Endothelial cell of umbilical vein (primary cell): ENCODE data around the gene SSR1. TPM values are rescaled to one million over a fixed set of nuclear protein-coding genes. Genes with fewer than 3 reads are reported as not detected.

Experiments used
- BruUV-seq: library from RNA; stranded (reverse); fragments of 400-500 nt; replicated peaks from 2 replicates; lab custom pipeline; 2021; lab: Mats Ljungman, UMichigan
- CTCF ChIA-PET: fragments of 300-600, 350-600 bp; sonication (Branson Sonifier 250); formaldehyde crosslinking; loops from one replicate; lab custom pipeline; 2021; ENCODE audit warnings: antibody characterized with exemption, inconsistent platforms; lab: Charles Lee
- POLR2A ChIA-PET: fragments of 300-600, 350-600 bp; sonication (Branson Sonifier 250); formaldehyde crosslinking; loops from one replicate; lab custom pipeline; 2021; ENCODE audit warnings: antibody characterized with exemption, inconsistent platforms; lab: Charles Lee
- DNase-seq: peaks from one replicate; pipeline ENCODE4 v3.0.0-alpha.2; 2011; ENCODE audit warnings: low read depth, low spot score
- FAIRE-seq: peaks from 2 replicates; lab custom pipeline; 2011; peaks lifted over from hg19 to GRCh38; lab: Jason Lieb, UNC
- H2AFZ ChIP-seq: 2 replicates; pipeline ENCODE4 v1.6.0; 2012; ENCODE audit warnings: low read depth, low read length, control low read depth, inconsistent platforms
- H3K27ac ChIP-seq: 2 replicates; pipeline ENCODE4 v1.5.1; 2011; ENCODE audit warnings: low read depth, mild to moderate bottlenecking, control low read depth, low read length, moderate library complexity; ENCODE audit not compliant: insufficient read depth
- H3K27me3 ChIP-seq, 2 experiments: 2 replicates each; pipeline versions ENCODE4 v1.6.0 to v1.6.1; 2011; ENCODE audit warnings: low read length in 2 of 2, mixed read lengths in 1 of 2; ENCODE audit not compliant: control insufficient read depth in 2 of 2, insufficient read depth in 2 of 2
- H3K36me3 ChIP-seq, 2 experiments: 2 replicates in 1 of 2; 3 replicates in 1 of 2; pipeline ENCODE4 v1.5.1; 2011; ENCODE audit warnings: low read length in 2 of 2, mild to moderate bottlenecking in 1 of 2, moderate library complexity in 1 of 2; ENCODE audit not compliant: control insufficient read depth in 2 of 2, insufficient read depth in 2 of 2; ENCODE audit errors: extremely low read depth in 1 of 2
- H3K4me1 ChIP-seq: 3 replicates; pipeline ENCODE4 v1.5.1; 2011; ENCODE audit warnings: mild to moderate bottlenecking, low read length; ENCODE audit not compliant: control insufficient read depth, insufficient read depth; ENCODE audit errors: extremely low read depth
- H3K4me2 ChIP-seq: 2 replicates; pipeline ENCODE4 v1.6.1; 2011; ENCODE audit warnings: low read length, control low read depth, mixed read lengths; ENCODE audit not compliant: insufficient read depth
- H3K4me3 ChIP-seq, 3 experiments: fragments of 200-600 bp in 1 of 3; sonication (generic), shearing (Covaris generic) in 1 of 3; replicated peaks in 1 of 3; 2 replicates each; pipeline ENCODE4 v1.5.1; 2011 to 2016; ENCODE audit warnings: control low read depth in 3 of 3, low read length in 3 of 3, mild to moderate bottlenecking in 2 of 3, inconsistent platforms in 1 of 3, low read depth in 1 of 3, moderate library complexity in 1 of 3; ENCODE audit not compliant: insufficient read depth in 1 of 3
- H3K79me2 ChIP-seq: 2 replicates; pipeline ENCODE4 v1.6.0; 2012; ENCODE audit warnings: low read length, inconsistent platforms; ENCODE audit not compliant: control insufficient read depth, insufficient read depth
- H3K9ac ChIP-seq: replicated peaks from 2 replicates; pipeline ENCODE3; 2011; ENCODE audit warnings: low read length, control low read depth; ENCODE audit not compliant: insufficient read depth; ENCODE audit errors: extremely low read depth
- H3K9me1 ChIP-seq: replicated peaks from 3 replicates; pipeline ENCODE4 v1.6.0; 2011; ENCODE audit warnings: mild to moderate bottlenecking, low read length; ENCODE audit not compliant: control insufficient read depth, insufficient read depth; ENCODE audit errors: extremely low read depth
- H3K9me3 ChIP-seq: replicated peaks from 2 replicates; pipeline ENCODE4 v1.5.1; 2012; ENCODE audit warnings: low read length, inconsistent platforms; ENCODE audit not compliant: control insufficient read depth, insufficient read depth
- H4K20me1 ChIP-seq: replicated peaks from 2 replicates; pipeline ENCODE3; 2011; ENCODE audit warnings: mild to moderate bottlenecking, low read length; ENCODE audit not compliant: control insufficient read depth, insufficient read depth; ENCODE audit errors: extremely low read depth
- CTCF ChIP-seq, 2 donors: IDR thresholded peaks; 1 replicate in 1 of 2; 2 replicates in 1 of 2; pipeline ENCODE4 v1.5.1; 2011; ENCODE audit warnings: low read length in 2 of 2, mild to moderate bottlenecking in 2 of 2, moderate library complexity in 2 of 2, control low read depth in 1 of 2, inconsistent platforms in 1 of 2, low read depth in 1 of 2; ENCODE audit not compliant: insufficient read depth in 1 of 2; ENCODE audit errors: extremely low read depth in 1 of 2
- EZH2 ChIP-seq: IDR thresholded peaks from 2 replicates; pipeline ENCODE4 v1.6.1; 2012; ENCODE audit warnings: borderline replicate concordance, low read depth, mild to moderate bottlenecking, moderate library complexity, low read length, inconsistent platforms; ENCODE audit not compliant: severe bottlenecking
- FOS ChIP-seq: IDR thresholded peaks from 2 replicates; pipeline ENCODE4 v1.6.1; 2011; ENCODE audit warnings: mild to moderate bottlenecking, low read length, moderate library complexity, borderline replicate concordance; ENCODE audit not compliant: insufficient read depth
- GATA2 ChIP-seq: IDR thresholded peaks from 2 replicates; pipeline ENCODE4 v1.7.0; 2011; ENCODE audit warnings: low read depth, mild to moderate bottlenecking, moderate library complexity, mixed read lengths, low read length; ENCODE audit not compliant: insufficient read length, insufficient read depth
- JUN ChIP-seq: IDR thresholded peaks from 2 replicates; pipeline ENCODE4 v1.6.1; 2011; ENCODE audit warnings: borderline replicate concordance, low read depth; ENCODE audit not compliant: insufficient read length, insufficient read depth
- MYC ChIP-seq: IDR thresholded peaks from one replicate; pipeline ENCODE4 v1.6.1; 2011; ENCODE audit warnings: mild to moderate bottlenecking, low read depth, low read length
- POLR2A ChIP-seq: IDR thresholded peaks from 2 replicates; pipeline ENCODE4 v1.6.1; 2012; ENCODE audit warnings: low read depth, mild to moderate bottlenecking, control low read depth, low read length
- dilution Hi-C: fragments of 300-500 bp; cut with MboI; formaldehyde crosslinking; loops from one replicate; pipeline ENCODE4 v1.15.0; 2019; ENCODE audit warnings: low sequenced_read_pairs; ENCODE audit not compliant: extremely low pct_ligation_motif_present
- intact Hi-C: fragments of 100-400 bp; cut with micrococcal nuclease; formaldehyde crosslinking; loops from one replicate; pipeline ENCODE4 v1.10.0; 2022
- polyA plus RNA-seq, 4 experiments: library from polyadenylated mRNA; depleted of rRNA in 3 of 4; stranded (reverse) in 3 of 4; unstranded in 1 of 4; fragments of >200 nt; gene quantifications; 2 replicates each; pipeline versions ENCODE4 v1.2.1 to v1.2.3, GENCODE V29; 2011 to 2012; ENCODE audit warnings: missing spikeins in 1 of 4
- total RNA-seq: library from RNA; stranded (reverse); gene quantifications from 2 replicates; pipeline ENCODE4 v1.2.3, GENCODE V29; 2021
- TF ChIP-seq, protein P1 (sequence below): IDR thresholded peaks from 2 replicates; pipeline ENCODE4 v1.6.1; 2011; ENCODE audit not compliant: insufficient read depth, insufficient read length

The SSR1 gene
- total and polyA plus RNA-seq, 2 donors (not counting 3 experiments of a cell fraction or from before 2014, with no cell fraction given) = 70.7 to 187 TPM

GRCh38 chr6:7334685-7335084 lies 21.7 kb upstream of the SSR1 start:
- no peaks in the 10 kb centered on the region for H3K4me1 ChIP-seq
- H3K9me1 ChIP-seq = no peaks in the 10 kb centered on the region
- ChIA-PET CTCF (interaction anchor here (1.1 to 1.9 kb wide), 3 partner anchors 8 to 59 kb away, joined by 3 to 6 read pairs (median 6); no protein-coding TSS in a partner anchor), POLR2A (no interaction called here)
- dilution Hi-C loops = no loop called here
- no peak overlapping the region for H2AFZ ChIP-seq
- no peak for TF ChIP-seq CTCF (IDR thresholded peaks at IDR 0.05; ENCODE audit: extremely low read depth in 1 of 2, insufficient read depth in 1 of 2, low read depth in 1 of 2, low read length in 2 of 2)
- TF ChIP-seq JUN = no peak
- no peaks in the 10 kb centered on the region for H4K20me1 ChIP-seq
- no peaks in the 10 kb centered on the region for H3K9me3 ChIP-seq
- H3K4me2 ChIP-seq = no peak overlapping the region
- H3K4me3 ChIP-seq = no peak overlapping the region
- FAIRE-seq (no peak), DNase-seq (no peak)
- no peaks in the 10 kb centered on the region for H3K79me2 ChIP-seq
- no peak overlapping the region for H3K27ac ChIP-seq
- intact Hi-C loops = no loop called here
- no peak overlapping the region for H3K9ac ChIP-seq
- BruUV-seq = no TSS peak
- peaks cover 10 to 12% of the 10 kb centered on the region in 2 experiments for H3K27me3 ChIP-seq
- H3K36me3 ChIP-seq = no peaks in the 10 kb centered on the region

GRCh38 chr6:7332090-7332745 lies 19.2 kb upstream of the SSR1 start:
- H3K9me3 ChIP-seq = no peaks in the 10 kb centered on the region

More at GRCh38 chr6:7332090-7332745, 19.2 kb upstream of the SSR1 start:
- H3K36me3 ChIP-seq = no peaks in the 10 kb centered on the region
- TF ChIP-seq JUN = no peak
- no peak for TF ChIP-seq POLR2A
- TF ChIP-seq FOS = no peak
- TF ChIP-seq EZH2 = no peak
- TF ChIP-seq GATA2 = no peak
- TF ChIP-seq MYC = no peak
- TF ChIP-seq, protein P1, sequence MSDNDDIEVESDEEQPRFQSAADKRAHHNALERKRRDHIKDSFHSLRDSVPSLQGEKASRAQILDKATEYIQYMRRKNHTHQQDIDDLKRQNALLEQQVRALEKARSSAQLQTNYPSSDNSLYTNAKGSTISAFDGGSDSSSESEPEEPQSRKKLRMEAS = no peak
- no peak for FAIRE-seq
- intact Hi-C loops (no loop called here), dilution Hi-C loops (no loop called here)
- ChIA-PET CTCF (interaction anchor here (1.5 kb wide), 1 partner anchor 16 kb away, joined by 4 read pairs; no protein-coding TSS in a partner anchor), POLR2A (no interaction called here)
- BruUV-seq = no TSS peak
- no peaks in the 10 kb centered on the region for H3K79me2 ChIP-seq
- H2AFZ ChIP-seq = no peak overlapping the region
- H3K27ac ChIP-seq = no peak overlapping the region
- H3K9me1 ChIP-seq = no peaks in the 10 kb centered on the region
- H3K9ac ChIP-seq = no peak overlapping the region
- H3K4me3 ChIP-seq = no peak overlapping the region
- H3K27me3 ChIP-seq = peaks cover 4 to 10% of the 10 kb centered on the region in 2 experiments
- no peak for DNase-seq
- no peaks in the 10 kb centered on the region for H3K4me1 ChIP-seq
- H4K20me1 ChIP-seq = no peaks in the 10 kb centered on the region
- no peak overlapping the region for H3K4me2 ChIP-seq
